Thoracic aorta (tissue), 2 donors: Measurements from ENCODE around the gene ABTB2. TPM values are rescaled to one million over a fixed set of nuclear protein-coding genes. Genes with fewer than 3 reads are reported as not detected.

Source experiments
- ATAC-seq: fragments of 150-250 bp; one replicate; pipeline ENCODE4 v1.8.0; 2017; ENCODE audit warnings: low read depth; ENCODE audit not compliant: insufficient number of reproducible peaks, low FRiP score
- DNase-seq: peaks from one replicate; pipeline ENCODE4 v3.0.0-alpha.2; 2020; ENCODE audit warnings: low spot score
- H3K27ac ChIP-seq, 2 donors: fragments of 200-600 bp; sonication (generic); 1 replicate in 1 of 2; 2 replicates in 1 of 2; pipeline ENCODE4 v1.5.1; 2016; ENCODE audit warnings: mild to moderate bottlenecking in 2 of 2, moderate library complexity in 2 of 2
- H3K27me3 ChIP-seq: fragments of 200-600 bp; sonication (generic); replicated peaks from 2 replicates; pipeline ENCODE4 v1.6.0; 2016; ENCODE audit warnings: mild to moderate bottlenecking; ENCODE audit not compliant: insufficient read depth
- H3K36me3 ChIP-seq: fragments of 200-600 bp; sonication (generic); one replicate; pipeline ENCODE4 v1.5.1; 2016
- H3K4me1 ChIP-seq, 2 donors: fragments of 200-600 bp; sonication (generic); 1 replicate in 1 of 2; 2 replicates in 1 of 2; pipeline versions ENCODE4 v1.5.1 to v1.6.0; 2016; ENCODE audit warnings: low read depth in 2 of 2, mild to moderate bottlenecking in 1 of 2; ENCODE audit not compliant: control insufficient read depth in 1 of 2
- H3K4me3 ChIP-seq: fragments of 200-600 bp; sonication (generic); 2 replicates; pipeline ENCODE4 v1.5.1; 2016; ENCODE audit warnings: mild to moderate bottlenecking
- H3K9me3 ChIP-seq: fragments of 200-600 bp; sonication (generic); 2 replicates; pipeline ENCODE4 v1.5.1; 2016
- total RNA-seq, 2 donors: library from RNA; depleted of rRNA; stranded (reverse); fragments of >200 nt; gene quantifications; one replicate each; pipeline versions ENCODE4 v1.1.0 to v1.2.3, GENCODE V29; 2016
- TF ChIP-seq, protein P1 (sequence below): fragments of 200-600 bp; sonication (generic); IDR thresholded peaks from one replicate; pipeline ENCODE4 v1.5.1; 2019; ENCODE audit warnings: antibody characterized with exemption

ABTB2 gene
- total RNA-seq, 2 donors from 2014 or later, result 12.3 to 31.0 TPM

DNA sequence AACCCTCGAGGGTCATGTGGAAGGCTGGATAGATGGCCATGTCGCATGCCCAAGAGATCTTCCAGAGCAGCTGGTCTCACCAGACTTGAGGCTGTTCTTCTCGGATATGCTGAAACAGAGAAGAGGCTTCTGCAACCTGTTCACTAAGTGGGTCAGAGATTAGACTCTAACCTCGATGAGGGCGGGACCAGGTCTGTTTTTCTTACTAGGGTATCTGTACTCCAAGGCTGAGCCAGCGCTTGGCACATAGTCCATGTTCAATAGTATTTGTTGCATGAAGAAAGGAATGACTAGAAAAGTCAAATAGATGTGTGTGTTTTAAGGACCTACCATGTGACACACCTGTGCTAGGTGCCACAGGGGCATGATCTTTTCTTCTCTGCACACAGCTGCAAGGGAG is 43.6 kb downstream of the ABTB2 start:
- ATAC-seq (no peak), DNase-seq (no peak)
- H3K4me3 ChIP-seq, result no peak overlapping the region
- peaks cover 12 to 46% of the 10 kb centered on the region in 2 donors for H3K4me1 ChIP-seq
- H3K9me3 ChIP-seq, result no peaks in the 10 kb centered on the region
- H3K27ac ChIP-seq, result no peak overlapping the region
- TF ChIP-seq, protein P1, sequence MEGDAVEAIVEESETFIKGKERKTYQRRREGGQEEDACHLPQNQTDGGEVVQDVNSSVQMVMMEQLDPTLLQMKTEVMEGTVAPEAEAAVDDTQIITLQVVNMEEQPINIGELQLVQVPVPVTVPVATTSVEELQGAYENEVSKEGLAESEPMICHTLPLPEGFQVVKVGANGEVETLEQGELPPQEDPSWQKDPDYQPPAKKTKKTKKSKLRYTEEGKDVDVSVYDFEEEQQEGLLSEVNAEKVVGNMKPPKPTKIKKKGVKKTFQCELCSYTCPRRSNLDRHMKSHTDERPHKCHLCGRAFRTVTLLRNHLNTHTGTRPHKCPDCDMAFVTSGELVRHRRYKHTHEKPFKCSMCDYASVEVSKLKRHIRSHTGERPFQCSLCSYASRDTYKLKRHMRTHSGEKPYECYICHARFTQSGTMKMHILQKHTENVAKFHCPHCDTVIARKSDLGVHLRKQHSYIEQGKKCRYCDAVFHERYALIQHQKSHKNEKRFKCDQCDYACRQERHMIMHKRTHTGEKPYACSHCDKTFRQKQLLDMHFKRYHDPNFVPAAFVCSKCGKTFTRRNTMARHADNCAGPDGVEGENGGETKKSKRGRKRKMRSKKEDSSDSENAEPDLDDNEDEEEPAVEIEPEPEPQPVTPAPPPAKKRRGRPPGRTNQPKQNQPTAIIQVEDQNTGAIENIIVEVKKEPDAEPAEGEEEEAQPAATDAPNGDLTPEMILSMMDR, result no peak
- H3K27me3 ChIP-seq, result no peaks in the 10 kb centered on the region
- no peaks in the 10 kb centered on the region for H3K36me3 ChIP-seq

DNA sequence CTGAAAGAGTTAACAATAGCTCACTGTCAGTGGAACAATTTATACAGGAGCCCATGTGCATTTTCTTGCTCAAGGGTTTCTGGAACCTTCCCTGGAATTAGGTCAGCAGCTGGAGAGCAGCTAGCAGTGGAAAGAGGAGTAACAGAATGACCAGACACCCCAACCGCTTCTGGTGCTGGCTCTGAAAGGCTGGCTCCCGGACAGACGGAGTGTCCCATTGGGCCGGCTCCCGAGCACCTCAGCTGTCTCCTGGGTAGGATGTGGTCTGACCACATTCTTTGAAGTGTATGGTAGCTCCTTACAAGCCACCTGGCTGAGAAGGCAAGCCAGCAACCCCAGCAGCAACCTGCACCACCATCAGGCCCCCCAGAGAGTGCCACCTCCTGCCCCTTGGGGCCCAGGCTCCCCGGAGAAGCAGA is 44.7 kb downstream of the ABTB2 start:
- Histone ChIP-seq H3K27ac (no peak overlapping the region), H3K4me3 (no peak overlapping the region), H3K27me3 (no peaks in the 10 kb centered on the region), H3K9me3 (no peaks in the 10 kb centered on the region), H3K36me3 (no peaks in the 10 kb centered on the region), H3K4me1 (peaks cover 7 to 46% of the 10 kb centered on the region in 2 donors)
- TF ChIP-seq, protein P1, result no peak
- ATAC-seq (no peak), DNase-seq (no peak)

- TF ChIP-seq, protein P1, result no peak
- ATAC-seq, result no peak
- Histone ChIP-seq H3K9me3 (no peaks in the 10 kb centered on the region), H3K4me1 (peaks cover 4 to 34% of the 10 kb centered on the region in 2 donors), H3K27ac (peak overlapping the region in 1 of 2 donors; percentile 9), H3K4me3 (no peak overlapping the region), H3K27me3 (no peaks in the 10 kb centered on the region), H3K36me3 (no peaks in the 10 kb centered on the region)
- no peak for DNase-seq
Observed at GRCh38 chr11:34311126-34311525, 46.7 kb downstream of the ABTB2 start.

DNA sequence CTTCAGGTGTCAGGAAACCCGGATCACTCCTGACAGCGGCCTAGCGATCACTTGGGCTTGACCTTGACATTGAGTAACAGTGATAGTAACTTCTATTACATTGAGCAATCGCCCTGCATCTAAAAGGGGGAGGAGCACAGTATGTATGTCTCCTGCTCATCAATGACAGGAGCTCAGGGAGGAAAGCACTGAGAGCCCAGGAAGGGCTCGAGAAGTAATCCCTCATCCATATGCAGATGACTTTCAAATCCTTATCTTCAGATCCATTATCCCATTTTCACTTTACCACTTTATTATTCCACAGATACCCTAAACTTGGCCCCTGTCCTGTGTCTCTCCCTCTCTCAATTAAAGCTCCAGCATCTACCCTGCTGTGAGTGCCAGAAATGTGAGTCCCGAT is 47.8 kb downstream of the ABTB2 start:
- H3K36me3 ChIP-seq, result no peaks in the 10 kb centered on the region
- H3K27ac ChIP-seq, result no peak overlapping the region
- H3K4me1 ChIP-seq, result peaks cover 4 to 34% of the 10 kb centered on the region in 2 donors
- no peaks in the 10 kb centered on the region for H3K27me3 ChIP-seq
- TF ChIP-seq, protein P1, result no peak
- ATAC-seq (no peak), DNase-seq (no peak)
- H3K4me3 ChIP-seq, result no peak overlapping the region
- H3K9me3 ChIP-seq, result no peaks in the 10 kb centered on the region

- ATAC-seq, result peak; percentile 21
- H3K27me3 ChIP-seq, result no peaks in the 10 kb centered on the region
- peaks cover 4 to 34% of the 10 kb centered on the region in 2 donors for H3K4me1 ChIP-seq
- DNase-seq, result no peak
- peak overlapping the region; percentile 38 to 42 for H3K27ac ChIP-seq
- TF ChIP-seq, protein P1, result no peak
- no peaks in the 10 kb centered on the region for H3K36me3 ChIP-seq
- H3K9me3 ChIP-seq, result no peaks in the 10 kb centered on the region
- H3K4me3 ChIP-seq, result no peak overlapping the region
Observed at GRCh38 chr11:34308913-34309585, 48.8 kb downstream of the ABTB2 start.
